ENCODE results near the gene MACIR. TPM values are rescaled to one million over a fixed set of nuclear protein-coding genes. Genes with fewer than 3 reads are reported as not detected.
A peak's percentile ranks its signal among the peaks of the same experiment; 100 is the strongest.

Gene MACIR
- polyA plus RNA-seq, 4 donors: 19.5 to 23.4 (median 20.0) TPM

GRCh38 chr5:103244398-103244797 is 14.2 kb upstream of the MACIR start:
- no peak for DNase-seq (ENCODE audit: low read depth in 4 of 4, low spot score in 2 of 4)

DNA sequence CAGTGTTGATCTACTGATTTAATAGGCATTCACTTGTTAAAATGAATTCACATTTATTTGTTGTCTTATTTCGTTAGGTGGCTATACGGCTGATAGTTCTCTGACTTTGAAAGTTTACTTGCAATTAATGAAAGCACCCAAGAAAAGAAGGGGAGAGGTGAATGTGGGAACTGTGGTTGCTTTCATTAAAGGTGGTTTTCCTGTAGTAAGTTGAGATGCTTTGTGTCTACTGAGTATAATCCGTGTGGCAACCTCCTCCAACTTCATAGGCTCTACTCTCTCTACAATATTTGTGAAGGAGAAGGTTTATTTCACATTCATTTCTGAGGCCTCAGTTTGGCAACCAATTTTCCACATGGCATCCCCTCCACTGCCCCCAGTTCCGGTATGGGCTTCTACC is 12.8 kb upstream of the MACIR start:
- no peak for DNase-seq (ENCODE audit: low read depth in 4 of 4, low spot score in 2 of 4)

GRCh38 chr5:103247118-103247517 is 11.4 kb upstream of the MACIR start:
- DNase-seq (ENCODE audit: low read depth in 4 of 4, low spot score in 2 of 4): no peak

DNA sequence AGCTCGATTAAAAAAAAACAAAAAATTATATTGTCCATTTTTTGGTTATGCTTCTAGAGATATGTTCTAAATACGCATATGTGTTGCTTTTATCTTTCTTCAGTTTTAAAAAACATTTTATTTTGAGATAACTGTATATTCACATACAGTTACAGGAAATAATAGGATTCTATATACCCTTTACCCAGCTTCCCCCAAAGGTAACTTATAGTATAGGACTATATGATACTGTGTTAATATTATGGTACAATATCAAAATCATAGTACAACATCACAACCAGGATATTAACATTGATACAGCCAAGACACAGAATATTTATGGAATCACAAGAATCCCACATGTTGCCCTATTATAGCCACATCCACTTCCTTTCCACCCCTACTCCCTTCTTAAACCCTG is 9.5 kb upstream of the MACIR start:
- no peak for DNase-seq (ENCODE audit: low read depth in 4 of 4, low spot score in 2 of 4)

DNA sequence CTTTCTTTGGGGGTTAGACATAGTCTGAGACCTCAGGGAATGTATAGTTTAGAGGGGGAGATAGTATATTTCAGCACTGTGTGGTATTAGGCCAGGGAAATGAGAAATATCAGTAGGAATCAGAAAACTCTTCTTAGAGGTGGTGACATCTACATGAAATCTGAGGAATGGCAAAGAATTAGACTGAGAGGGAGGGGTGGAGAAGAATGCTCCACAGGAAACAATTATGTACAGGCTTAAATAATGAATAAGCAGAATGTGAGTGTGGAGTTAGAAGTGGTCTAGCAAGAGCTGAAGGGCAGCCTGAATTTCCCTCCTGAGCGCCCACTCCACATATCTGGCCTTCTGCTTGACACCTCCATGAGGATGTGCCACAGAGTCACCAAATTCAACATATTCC is 3.6 kb upstream of the MACIR start:
- DNase-seq (ENCODE audit: low read depth in 4 of 4, low spot score in 2 of 4): no peak

GRCh38 chr5:103255691-103256090 is 2.9 kb upstream of the MACIR start:
- DNase-seq (ENCODE audit: low read depth in 4 of 4, low spot score in 2 of 4): no peak

DNA sequence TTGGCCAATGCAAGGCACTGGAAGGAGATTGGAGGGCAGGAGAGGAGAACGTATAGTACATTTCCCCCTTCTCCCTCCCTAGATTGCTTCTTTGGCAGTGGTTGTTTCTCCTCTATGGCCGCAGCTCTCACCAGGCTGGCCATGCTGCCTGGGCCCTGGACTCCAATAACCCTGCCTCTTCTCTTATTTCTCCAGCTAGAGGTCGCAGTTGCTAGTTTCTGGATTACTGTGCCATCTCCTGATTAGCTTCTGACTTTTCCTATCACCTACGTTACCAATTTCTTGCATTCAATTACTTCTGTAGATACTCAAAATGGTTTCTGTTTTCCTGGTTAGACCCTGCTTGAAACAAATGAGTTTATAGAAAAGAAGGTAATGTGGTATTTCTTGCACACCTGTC is 2.4 kb upstream of the MACIR start:
- no peak for DNase-seq (ENCODE audit: low read depth in 4 of 4, low spot score in 2 of 4)

DNA sequence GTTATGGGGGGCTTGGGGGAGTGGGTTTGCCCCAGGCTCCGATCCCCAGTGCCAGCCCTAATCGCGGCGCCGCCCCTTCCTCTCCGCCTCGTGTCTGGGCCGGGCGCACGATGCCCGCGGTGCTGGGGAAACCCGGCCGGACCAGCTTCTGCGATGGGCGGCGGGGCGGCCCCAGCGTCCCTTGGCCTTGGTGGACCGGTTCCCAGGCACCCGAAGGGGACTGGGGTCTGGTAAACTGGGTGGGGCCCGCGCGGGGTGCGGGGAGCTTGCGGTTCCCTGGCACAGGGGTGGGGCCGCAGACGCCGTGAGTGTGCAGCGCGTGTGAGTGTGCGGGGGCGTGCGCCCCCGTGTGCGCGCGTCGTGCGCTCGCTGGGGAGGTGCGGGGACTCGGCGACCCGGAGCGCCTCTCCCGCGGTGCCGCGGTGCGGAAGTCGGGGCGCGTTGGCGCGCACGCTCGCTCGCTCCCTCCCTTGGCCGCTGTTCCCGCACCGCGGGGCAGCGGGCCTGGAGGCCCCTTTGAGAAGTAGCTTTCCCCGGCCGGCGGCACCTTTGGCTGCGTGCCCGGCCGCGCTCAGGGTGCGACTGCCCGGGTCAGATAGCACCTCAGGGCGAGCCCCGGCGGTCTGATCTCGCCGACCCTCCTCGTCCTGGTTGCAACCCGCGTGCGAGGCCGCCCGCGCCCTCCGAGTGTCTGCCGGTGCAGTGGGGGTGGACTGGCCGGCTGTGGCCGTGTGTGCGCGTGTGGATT is 568 bp downstream of the MACIR start:
- peak; percentile 20 to 67 (median 42) for DNase-seq (ENCODE audit: low read depth in 4 of 4, low spot score in 2 of 4)

DNA sequence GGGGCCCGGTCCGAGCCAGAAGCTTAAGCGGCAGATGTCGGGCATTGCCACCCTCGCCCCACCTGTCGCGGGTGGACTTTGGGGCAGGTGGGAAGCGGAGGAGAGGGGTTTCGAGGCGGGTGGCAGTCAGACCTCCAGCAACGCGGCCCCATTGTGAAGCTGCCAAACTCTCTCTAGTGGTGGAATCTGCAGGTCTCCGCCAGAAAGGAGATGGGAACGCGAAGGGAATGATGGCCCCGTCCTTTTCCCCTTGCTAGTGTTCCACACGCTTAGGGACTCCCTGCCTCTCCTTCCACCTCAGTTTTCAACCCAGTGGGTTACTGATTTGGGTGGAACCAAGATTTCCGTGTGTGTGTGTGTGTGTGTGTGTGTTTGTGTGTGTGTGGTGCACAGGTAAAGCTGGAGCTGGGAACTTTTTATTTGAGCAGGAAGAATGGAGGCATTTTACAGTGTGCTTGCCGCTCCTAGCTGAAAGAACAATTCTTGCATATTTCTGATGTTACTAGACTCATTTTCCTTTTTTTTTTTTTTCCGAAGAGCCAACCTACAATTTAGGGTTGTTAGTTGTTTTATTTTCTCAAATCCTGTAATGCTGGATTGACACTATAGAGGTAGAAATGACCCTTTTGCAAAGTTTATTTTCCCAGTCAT is 1.3 kb downstream of the MACIR start:
- peak in 3 of 4 donors; percentile 38 to 41 (median 41) for DNase-seq (ENCODE audit: low read depth in 4 of 4, low spot score in 2 of 4)

- DNase-seq (ENCODE audit: low read depth in 4 of 4, low spot score in 2 of 4): no peak
Observed at GRCh38 chr5:103260951-103261350, 2.4 kb downstream of the MACIR start.

DNA sequence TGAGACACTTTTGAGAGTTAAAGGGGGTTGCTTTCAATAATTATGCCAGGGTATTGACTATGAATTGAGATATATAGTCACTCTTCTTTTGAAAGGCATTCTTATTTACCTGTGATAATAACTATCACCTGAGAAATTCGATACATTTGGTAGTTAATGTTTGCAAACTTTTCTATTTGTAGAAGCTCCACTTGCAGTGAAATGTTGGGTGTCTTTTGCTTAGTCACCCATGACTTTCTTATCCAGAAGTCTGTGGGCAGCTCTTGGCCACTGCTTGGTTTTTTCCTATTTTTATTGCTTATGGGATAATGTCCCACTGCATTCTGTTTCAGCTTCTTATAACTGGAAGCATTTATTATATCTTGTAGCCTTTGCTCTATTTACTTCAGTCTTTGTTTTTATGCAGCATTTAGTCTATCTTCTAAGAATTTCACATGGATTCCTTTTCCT is 3.9 kb downstream of the MACIR start:
- no peak for DNase-seq (ENCODE audit: low read depth in 4 of 4, low spot score in 2 of 4)

- DNase-seq (ENCODE audit: low read depth in 4 of 4, low spot score in 2 of 4): no peak
Observed at GRCh38 chr5:103263054-103263453, 4.5 kb downstream of the MACIR start.

GRCh38 chr5:103264508-103264907 is 5.9 kb downstream of the MACIR start:
- no peak for DNase-seq (ENCODE audit: low read depth in 4 of 4, low spot score in 2 of 4)

GRCh38 chr5:103270581-103270980 is 12.0 kb downstream of the MACIR start:
- DNase-seq (ENCODE audit: low read depth in 4 of 4, low spot score in 2 of 4): no peak

- DNase-seq (ENCODE audit: low read depth in 4 of 4, low spot score in 2 of 4): no peak
Observed at GRCh38 chr5:103271570-103272289, 13.2 kb downstream of the MACIR start.

- no peak for DNase-seq (ENCODE audit: low read depth in 4 of 4, low spot score in 2 of 4)
Observed at GRCh38 chr5:103272377-103272776, 13.8 kb downstream of the MACIR start.

- DNase-seq (ENCODE audit: low read depth in 4 of 4, low spot score in 2 of 4): no peak
Observed at GRCh38 chr5:103273952-103274351, 15.4 kb downstream of the MACIR start.

DNA sequence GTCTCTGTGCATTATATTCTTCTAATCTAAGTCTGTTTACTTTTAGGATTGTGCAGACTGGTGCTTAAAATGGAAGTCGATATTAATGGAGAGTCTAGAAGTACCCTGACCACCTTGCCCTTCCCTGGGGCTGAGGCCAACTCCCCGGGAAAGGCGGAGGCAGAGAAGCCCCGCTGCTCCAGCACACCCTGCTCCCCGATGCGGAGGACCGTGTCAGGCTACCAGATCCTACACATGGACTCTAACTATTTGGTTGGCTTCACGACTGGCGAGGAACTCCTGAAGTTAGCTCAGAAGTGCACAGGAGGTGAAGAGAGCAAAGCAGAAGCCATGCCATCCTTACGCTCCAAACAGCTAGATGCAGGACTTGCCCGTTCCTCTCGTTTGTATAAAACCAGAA is 17.3 kb downstream of the MACIR start:
- no peak for DNase-seq (ENCODE audit: low read depth in 4 of 4, low spot score in 2 of 4)

DNA sequence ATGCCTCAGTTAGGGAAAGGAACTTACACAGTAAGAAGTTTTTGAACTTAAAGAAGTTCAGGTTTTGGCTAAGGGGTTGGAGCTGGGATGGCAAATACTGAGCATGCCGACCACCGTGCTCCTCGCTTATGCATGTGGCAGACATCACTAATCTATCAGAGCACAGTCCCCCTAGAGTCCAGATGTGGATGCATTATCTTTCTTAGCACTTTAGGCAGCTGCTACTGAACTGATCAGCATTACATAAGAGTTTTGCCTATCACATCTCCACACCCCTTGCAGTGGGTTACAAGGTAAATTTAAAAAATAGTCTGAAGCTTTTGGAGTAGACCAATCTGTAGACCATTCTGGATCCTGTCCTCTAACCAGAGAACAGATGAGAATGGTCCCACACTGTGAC is 22.4 kb downstream of the MACIR start:
- no peak for DNase-seq (ENCODE audit: low read depth in 4 of 4, low spot score in 2 of 4)

DNA sequence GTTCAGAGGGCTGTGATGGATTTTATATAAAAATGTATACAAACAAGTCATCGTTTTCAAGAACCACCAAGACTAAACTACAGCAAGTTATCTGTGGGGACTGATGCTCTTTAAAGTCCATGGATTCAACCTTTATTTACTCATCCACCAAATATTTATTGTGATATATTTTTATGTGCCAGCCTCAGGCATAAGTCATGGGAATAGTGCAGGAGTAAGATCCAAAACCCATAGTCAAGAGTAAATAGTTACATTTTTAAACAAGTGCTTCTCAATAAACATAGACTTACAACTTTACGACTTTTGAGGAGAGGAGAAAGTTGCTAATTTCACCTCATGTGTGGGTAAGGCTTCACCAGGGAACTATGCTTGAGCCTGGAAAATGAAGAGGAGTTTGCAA is 24.6 kb downstream of the MACIR start:
- DNase-seq (ENCODE audit: low read depth in 4 of 4, low spot score in 2 of 4): no peak

DNA sequence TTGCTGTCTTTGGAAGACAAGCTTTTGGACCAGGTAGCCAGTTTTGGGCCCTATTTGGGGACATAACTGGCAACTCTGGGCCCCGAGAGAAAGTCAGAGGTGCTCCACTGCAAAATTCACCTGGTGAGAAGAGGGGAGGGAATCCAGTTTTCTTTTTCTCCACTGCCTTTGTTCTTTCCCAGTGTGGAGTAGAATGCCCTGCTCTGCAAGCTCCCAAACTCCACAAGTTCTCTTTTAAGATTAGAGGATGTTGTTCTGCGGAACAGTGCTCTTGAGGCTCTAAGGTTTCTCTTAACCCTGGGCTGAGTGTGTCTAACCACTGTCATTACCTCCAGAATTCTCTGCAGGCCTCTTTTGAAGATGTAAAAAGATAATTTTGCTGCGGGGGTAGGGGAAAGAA is 25.3 kb downstream of the MACIR start:
- no peak for DNase-seq (ENCODE audit: low read depth in 4 of 4, low spot score in 2 of 4)

- no peak for DNase-seq (ENCODE audit: low read depth in 4 of 4, low spot score in 2 of 4)
Observed at GRCh38 chr5:103286622-103287021, 28.1 kb downstream of the MACIR start.

All from left renal cortex interstitium (tissue), 4 donors.